Right renal cortex interstitium (tissue), 3 donors: ENCODE data around the gene TEAD1. TPM values are rescaled to one million over a fixed set of nuclear protein-coding genes. Genes with fewer than 3 reads are reported as not detected.

Source experiments
- DNase-seq, 3 donors: peaks; one replicate each; pipeline ENCODE4 v3.0.0-alpha.2; 2013; ENCODE audit warnings: low read depth in 3 of 3, low spot score in 2 of 3
- polyA plus RNA-seq, 3 donors: library from polyadenylated mRNA; unstranded; fragments of 120-200 nt; gene quantifications; one replicate each; pipeline ENCODE4 v1.2.1, GENCODE V29; 2013; ENCODE audit not compliant: insufficient read length in 3 of 3

TEAD1 gene
- polyA plus RNA-seq, 3 donors: 79.7 to 82.7 (median 80.0) TPM

GRCh38 chr11:12829540-12830314, 155.5 kb downstream of the TEAD1 start:
- no peak for DNase-seq

DNA sequence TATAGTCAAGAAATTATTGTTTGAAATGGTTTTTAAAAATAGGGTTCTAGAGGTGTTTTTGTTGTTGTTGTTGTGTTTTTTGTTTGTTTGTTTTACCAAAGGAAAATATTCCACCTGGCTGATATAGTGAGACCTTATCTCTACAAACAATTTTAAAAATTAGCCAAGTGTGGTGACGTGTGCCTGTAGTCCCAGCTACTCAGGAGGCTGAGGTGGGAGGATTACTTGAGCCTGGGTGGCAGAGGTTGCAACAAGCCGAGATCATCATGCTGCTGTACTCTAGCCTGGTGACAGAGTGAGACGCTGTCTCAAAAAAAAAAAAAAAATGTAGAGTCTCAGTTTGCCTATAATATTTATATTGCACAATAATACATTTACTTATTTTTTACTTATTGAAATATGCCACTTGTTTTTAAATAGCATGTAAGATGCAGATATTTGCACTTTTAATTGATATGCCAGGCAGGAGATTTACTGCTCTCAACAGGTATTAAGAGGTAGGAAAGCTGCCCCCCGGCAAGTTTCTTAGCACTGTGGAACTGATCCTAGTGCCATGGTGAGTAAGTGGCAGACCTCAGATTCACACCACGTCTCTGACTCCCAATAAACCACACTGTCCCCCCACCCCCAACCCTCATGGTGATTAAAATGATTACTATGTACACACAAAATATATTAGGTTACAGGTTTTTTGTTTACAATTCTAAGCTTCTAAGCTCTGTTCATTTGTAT, 157.4 kb downstream of the TEAD1 start:
- DNase-seq: no peak

DNA sequence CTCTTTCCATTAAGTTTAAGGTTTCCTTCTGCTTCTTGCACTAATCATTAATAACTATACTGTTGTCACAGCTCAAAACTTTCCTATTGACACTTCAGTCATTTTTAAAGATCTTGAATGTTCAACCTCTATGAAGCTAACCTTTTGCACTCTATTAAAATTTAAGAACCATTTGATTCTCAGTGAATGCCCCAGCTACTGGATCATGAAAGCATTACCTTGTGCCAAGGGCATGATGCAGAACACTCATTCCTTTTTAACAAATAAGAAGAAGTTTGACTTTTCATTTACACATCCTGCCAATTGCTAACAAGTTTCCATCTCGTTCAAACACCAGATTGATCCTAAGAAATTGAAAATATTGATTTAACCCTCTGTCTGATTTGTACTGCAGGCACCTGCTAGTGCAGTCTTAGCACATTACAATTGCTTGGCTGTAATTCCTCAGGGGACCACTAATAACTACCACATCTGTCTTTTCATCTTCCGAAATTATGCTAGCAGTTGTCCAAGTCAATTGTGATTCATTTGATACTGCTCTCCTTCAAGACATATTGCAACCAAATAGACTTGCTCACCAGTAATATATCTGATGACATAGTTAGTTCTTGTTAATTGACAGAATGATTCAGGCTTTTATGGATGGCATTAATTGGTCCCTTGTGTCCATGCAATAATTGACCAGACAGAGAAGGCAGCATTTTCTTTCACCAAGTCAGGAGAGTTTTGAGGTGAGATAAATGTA, 158.4 kb downstream of the TEAD1 start:
- DNase-seq: no peak

- no peak for DNase-seq
Observed at GRCh38 chr11:12834166-12834565, 159.9 kb downstream of the TEAD1 start.

- no peak for DNase-seq
Observed at GRCh38 chr11:12834630-12835029, 160.4 kb downstream of the TEAD1 start.

DNA sequence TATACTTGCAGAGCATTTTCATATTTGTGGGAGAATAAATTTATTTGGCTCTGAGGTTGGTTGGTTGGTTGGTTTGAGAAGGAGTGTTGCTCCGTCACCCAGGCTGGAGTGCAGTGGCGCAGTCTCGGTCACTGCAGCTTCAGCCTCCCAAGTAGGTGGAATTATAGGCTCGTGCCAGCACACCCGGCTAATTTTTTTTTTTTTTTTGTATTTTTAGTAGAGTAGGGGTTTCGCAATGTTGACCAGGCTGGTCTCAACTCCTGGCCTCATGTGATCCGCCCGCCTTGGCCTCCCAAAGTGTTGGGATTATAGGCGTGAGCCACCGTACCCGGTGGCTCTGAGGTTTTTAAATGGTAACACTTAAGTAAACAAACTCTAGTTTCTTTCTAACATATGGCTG, 161.1 kb downstream of the TEAD1 start:
- DNase-seq: no peak

GRCh38 chr11:12838463-12839123, 164.4 kb downstream of the TEAD1 start:
- no peak for DNase-seq

DNA sequence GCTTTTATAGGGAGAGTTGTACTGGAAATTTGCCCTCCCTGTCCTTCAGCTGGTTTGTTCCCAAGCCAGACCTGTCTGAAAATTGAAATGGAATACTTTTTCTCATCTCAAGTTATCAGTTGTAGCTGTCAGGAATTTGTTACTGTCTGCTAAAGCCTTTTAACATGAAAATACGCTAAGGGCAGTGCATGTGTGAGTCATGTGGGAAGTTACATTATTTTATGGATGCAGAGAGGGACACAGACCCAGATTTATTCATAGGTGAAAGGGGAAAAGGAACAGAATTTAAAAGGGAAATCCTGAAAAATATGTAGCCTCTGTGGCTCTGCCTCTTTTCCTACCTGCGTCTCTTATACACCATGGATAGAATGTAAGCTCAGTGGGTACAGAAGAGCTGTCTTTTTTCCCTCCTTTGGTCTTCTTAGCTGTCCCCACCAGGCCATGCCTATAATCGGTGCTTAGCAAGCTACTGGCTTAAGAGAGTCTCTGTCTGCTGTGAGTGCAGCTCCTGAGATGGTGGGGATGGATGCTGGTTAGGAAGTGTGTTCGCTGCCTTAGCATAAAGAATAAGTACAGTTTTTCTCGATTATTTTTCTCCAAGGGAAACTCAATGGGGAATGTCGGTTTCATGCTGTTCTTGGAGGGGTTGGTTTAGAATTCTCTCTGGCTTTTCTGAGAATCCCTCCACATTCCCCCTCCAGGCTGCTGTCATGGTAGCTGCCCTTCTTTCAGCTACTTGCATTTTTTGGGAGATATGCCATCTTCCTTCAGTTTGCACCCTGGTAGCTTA, 166.8 kb downstream of the TEAD1 start:
- no peak for DNase-seq

DNA sequence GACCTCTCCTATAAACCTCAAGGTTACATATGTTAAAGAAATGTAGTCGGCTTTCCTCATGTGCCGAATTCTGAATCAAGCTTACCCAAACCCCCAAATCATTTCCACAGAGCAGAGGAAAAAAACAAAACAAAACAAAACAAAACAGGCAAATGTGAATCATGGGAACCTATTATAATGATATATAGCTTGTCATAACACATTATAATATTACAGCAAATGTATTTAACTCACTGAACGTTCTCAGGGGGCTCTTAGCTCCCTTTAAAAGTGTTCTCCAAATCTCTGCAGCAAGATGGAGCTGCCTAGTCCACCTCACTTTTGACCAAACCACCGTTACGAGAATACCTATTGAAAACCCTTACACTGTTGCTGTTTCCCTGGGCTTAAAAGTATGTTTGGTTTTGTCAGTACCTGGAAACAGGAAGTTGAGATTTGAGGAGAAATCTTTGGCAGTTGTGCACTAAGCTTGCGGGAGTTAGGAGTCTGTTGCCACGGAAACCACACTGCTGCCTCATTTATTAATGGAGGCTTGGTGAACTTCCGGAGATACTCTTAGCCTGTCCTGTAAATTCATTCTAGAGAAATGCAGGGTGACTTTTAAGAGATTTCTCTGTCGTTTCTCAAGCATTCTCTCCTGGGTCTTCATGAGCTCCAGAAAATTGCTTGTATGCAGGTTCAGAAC, 167.9 kb downstream of the TEAD1 start:
- DNase-seq: peak in 1 of 3 donors; percentile 76

GRCh38 chr11:12842933-12843636, 168.9 kb downstream of the TEAD1 start:
- peak in 1 of 3 donors; percentile 53 for DNase-seq

- DNase-seq: no peak
Observed at GRCh38 chr11:12845163-12845562, 170.9 kb downstream of the TEAD1 start.

DNA sequence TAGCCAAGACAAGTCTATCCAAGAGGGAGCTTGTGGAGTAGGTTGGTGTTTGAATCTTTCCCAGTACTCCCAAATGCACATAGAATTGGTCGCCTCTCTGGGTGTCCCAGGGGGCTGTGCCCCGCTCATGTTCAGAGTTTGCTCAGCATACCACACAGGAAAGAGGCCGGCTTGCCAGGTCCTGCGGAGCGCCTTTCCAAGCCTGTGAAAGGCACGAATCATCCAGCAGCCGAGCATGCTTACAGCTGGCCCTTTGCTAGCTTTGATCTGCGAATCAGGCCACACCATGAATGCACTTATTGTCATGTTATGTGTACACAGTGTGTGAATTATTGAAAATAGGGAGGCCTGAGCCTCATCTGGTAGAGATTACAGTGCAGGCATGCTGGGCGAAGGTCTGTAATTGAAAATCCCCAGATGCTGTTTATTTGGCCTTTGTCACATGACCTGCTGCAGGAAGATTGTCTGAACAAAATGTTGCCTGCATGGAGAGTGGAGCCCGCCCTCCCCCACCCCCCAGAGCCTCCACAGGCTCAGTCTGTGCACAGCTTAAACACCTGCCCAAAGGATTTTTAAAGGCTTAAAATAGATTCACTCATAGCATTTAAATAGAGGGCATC, 171.6 kb downstream of the TEAD1 start:
- DNase-seq: no peak

DNA sequence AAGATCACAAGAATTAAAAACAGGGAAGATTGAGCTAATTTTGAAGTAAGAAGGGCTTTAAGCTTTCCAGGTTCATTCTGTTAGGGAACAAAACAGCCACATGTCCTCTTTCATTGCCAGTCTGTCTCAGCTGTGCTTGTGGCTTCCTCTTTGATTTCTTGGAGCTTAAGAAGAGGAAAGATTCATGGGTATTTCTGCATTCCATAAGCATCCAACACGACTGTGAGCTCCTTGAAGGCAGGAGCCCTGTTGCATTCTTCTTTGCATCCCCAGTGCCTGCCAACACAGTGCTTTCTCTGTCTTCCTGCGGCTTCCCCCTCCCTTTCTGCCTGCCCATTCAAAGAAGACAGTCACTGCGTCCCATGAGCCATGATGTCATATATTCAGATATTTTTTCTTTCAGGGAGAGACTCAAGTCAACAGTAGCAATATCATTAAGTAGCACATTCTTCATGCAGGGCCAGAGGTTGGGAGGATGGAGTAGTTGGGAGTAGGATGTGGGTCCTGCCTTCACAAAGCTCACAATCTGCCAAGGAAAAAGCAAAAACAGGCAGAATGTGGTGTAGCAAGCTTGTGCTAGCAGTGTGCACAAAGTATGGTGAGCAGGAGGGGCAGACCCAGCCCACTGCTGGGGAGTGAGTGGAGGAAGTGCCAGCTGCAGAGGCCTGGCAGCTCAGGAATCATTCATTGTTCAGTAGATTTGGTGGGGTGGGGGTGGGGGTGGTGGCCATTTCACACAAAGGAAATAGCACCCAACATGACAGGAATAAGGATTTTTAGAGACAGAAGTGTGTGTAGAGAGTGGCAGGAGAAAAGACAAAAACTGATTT, 172.8 kb downstream of the TEAD1 start:
- no peak for DNase-seq

DNA sequence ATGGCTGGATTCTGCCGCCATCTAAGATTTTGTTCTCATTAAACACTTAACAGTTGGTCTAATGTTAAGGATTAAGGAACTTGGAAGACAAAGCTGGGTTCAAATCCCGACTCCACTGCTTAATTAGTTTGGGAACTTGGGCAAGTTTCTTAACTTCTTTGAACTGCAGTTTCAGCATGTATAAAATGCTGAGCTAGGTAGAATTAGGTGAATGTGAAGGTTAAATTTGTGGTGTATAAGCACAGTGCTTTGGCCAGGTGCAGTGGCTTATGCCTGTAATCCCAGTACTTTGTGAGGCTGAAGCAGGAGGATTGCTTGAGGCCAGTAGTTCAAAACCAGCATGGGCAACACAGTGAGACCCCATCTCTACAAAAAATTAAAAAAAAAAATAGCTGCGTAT, 174.2 kb downstream of the TEAD1 start:
- no peak for DNase-seq

DNA sequence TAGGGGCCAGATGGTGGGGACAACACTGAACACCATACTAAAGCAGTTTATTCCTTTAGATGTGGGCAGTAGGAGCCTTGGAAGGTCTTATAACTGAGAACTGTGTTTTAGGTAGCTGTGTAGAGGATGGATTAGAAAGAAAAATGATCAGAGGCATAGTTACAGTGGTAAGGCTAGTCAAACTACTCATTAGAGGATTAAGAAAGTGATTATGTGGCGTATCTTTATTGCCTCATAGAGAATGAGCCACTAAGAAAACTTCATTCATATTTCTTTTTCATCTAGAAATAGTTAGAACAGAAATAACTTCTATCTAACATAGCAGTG, 179.1 kb downstream of the TEAD1 start:
- DNase-seq: no peak

DNA sequence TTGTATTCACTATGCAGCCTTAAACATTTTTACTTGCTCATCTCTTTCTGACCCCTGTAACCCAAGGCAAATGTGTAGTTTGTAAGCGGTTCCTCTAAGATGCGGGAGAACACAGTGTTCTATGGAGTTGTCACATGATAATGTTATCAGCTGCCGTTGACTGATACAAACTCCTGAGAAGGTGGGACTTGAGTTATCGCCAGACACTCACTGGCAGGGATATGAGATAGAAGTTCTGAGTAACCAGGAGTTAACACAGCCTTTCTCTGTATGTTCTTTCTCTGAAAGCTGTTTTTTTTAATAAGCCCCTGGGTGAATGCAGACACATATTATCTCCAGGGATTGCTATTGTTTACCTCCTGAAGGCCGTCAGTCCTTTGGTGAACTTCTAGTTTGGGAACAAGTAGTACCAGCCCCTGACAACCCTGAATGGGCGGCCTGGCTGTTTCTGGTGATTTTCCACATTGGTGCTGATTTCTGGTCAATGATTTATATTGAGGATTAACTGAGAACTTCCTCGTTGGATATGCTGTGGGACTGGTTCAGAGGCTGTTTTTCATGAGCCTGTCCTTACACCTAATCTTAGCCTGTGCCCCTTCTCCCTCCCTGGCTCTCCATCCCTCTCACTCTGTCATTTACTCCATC, 179.6 kb downstream of the TEAD1 start:
- no peak for DNase-seq

- no peak for DNase-seq
Observed at GRCh38 chr11:12854297-12854661, 180.1 kb downstream of the TEAD1 start.
